Endothelial cell of umbilical vein (primary cell): ENCODE data around the gene COBLL1. TPM values are rescaled to one million over a fixed set of nuclear protein-coding genes. Genes with fewer than 3 reads are reported as not detected.
A peak's percentile ranks its signal among the peaks of the same experiment; 100 is the strongest.

Source experiments
- BruUV-seq: library from RNA; stranded (reverse); fragments of 400-500 nt; replicated peaks from 2 replicates; lab custom pipeline; 2021; lab: Mats Ljungman, UMichigan
- CTCF ChIA-PET: fragments of 300-600, 350-600 bp; sonication (Branson Sonifier 250); formaldehyde crosslinking; loops from one replicate; lab custom pipeline; 2021; ENCODE audit warnings: antibody characterized with exemption, inconsistent platforms; lab: Charles Lee
- POLR2A ChIA-PET: fragments of 300-600, 350-600 bp; sonication (Branson Sonifier 250); formaldehyde crosslinking; loops from one replicate; lab custom pipeline; 2021; ENCODE audit warnings: antibody characterized with exemption, inconsistent platforms; lab: Charles Lee
- DNase-seq: peaks from one replicate; pipeline ENCODE4 v3.0.0-alpha.2; 2011; ENCODE audit warnings: low read depth, low spot score
- FAIRE-seq: peaks from 2 replicates; lab custom pipeline; 2011; peaks lifted over from hg19 to GRCh38; lab: Jason Lieb, UNC
- H2AFZ ChIP-seq: 2 replicates; pipeline ENCODE4 v1.6.0; 2012; ENCODE audit warnings: low read depth, low read length, control low read depth, inconsistent platforms
- H3K27ac ChIP-seq: 2 replicates; pipeline ENCODE4 v1.5.1; 2011; ENCODE audit warnings: low read depth, mild to moderate bottlenecking, control low read depth, low read length, moderate library complexity; ENCODE audit not compliant: insufficient read depth
- H3K27me3 ChIP-seq, 2 experiments: 2 replicates each; pipeline versions ENCODE4 v1.6.0 to v1.6.1; 2011; ENCODE audit warnings: low read length in 2 of 2, mixed read lengths in 1 of 2; ENCODE audit not compliant: control insufficient read depth in 2 of 2, insufficient read depth in 2 of 2
- H3K36me3 ChIP-seq, 2 experiments: 2 replicates in 1 of 2; 3 replicates in 1 of 2; pipeline ENCODE4 v1.5.1; 2011; ENCODE audit warnings: low read length in 2 of 2, mild to moderate bottlenecking in 1 of 2, moderate library complexity in 1 of 2; ENCODE audit not compliant: control insufficient read depth in 2 of 2, insufficient read depth in 2 of 2; ENCODE audit errors: extremely low read depth in 1 of 2
- H3K4me1 ChIP-seq: 3 replicates; pipeline ENCODE4 v1.5.1; 2011; ENCODE audit warnings: mild to moderate bottlenecking, low read length; ENCODE audit not compliant: control insufficient read depth, insufficient read depth; ENCODE audit errors: extremely low read depth
- H3K4me2 ChIP-seq: 2 replicates; pipeline ENCODE4 v1.6.1; 2011; ENCODE audit warnings: low read length, control low read depth, mixed read lengths; ENCODE audit not compliant: insufficient read depth
- H3K4me3 ChIP-seq, 3 experiments: fragments of 200-600 bp in 1 of 3; sonication (generic), shearing (Covaris generic) in 1 of 3; replicated peaks in 1 of 3; 2 replicates each; pipeline ENCODE4 v1.5.1; 2011 to 2016; ENCODE audit warnings: control low read depth in 3 of 3, low read length in 3 of 3, mild to moderate bottlenecking in 2 of 3, inconsistent platforms in 1 of 3, low read depth in 1 of 3, moderate library complexity in 1 of 3; ENCODE audit not compliant: insufficient read depth in 1 of 3
- H3K79me2 ChIP-seq: 2 replicates; pipeline ENCODE4 v1.6.0; 2012; ENCODE audit warnings: low read length, inconsistent platforms; ENCODE audit not compliant: control insufficient read depth, insufficient read depth
- H3K9ac ChIP-seq: replicated peaks from 2 replicates; pipeline ENCODE3; 2011; ENCODE audit warnings: low read length, control low read depth; ENCODE audit not compliant: insufficient read depth; ENCODE audit errors: extremely low read depth
- H3K9me1 ChIP-seq: replicated peaks from 3 replicates; pipeline ENCODE4 v1.6.0; 2011; ENCODE audit warnings: mild to moderate bottlenecking, low read length; ENCODE audit not compliant: control insufficient read depth, insufficient read depth; ENCODE audit errors: extremely low read depth
- H3K9me3 ChIP-seq: replicated peaks from 2 replicates; pipeline ENCODE4 v1.5.1; 2012; ENCODE audit warnings: low read length, inconsistent platforms; ENCODE audit not compliant: control insufficient read depth, insufficient read depth
- H4K20me1 ChIP-seq: replicated peaks from 2 replicates; pipeline ENCODE3; 2011; ENCODE audit warnings: mild to moderate bottlenecking, low read length; ENCODE audit not compliant: control insufficient read depth, insufficient read depth; ENCODE audit errors: extremely low read depth
- CTCF ChIP-seq, 2 donors: IDR thresholded peaks; 1 replicate in 1 of 2; 2 replicates in 1 of 2; pipeline ENCODE4 v1.5.1; 2011; ENCODE audit warnings: low read length in 2 of 2, mild to moderate bottlenecking in 2 of 2, moderate library complexity in 2 of 2, control low read depth in 1 of 2, inconsistent platforms in 1 of 2, low read depth in 1 of 2; ENCODE audit not compliant: insufficient read depth in 1 of 2; ENCODE audit errors: extremely low read depth in 1 of 2
- EZH2 ChIP-seq: IDR thresholded peaks from 2 replicates; pipeline ENCODE4 v1.6.1; 2012; ENCODE audit warnings: borderline replicate concordance, low read depth, mild to moderate bottlenecking, moderate library complexity, low read length, inconsistent platforms; ENCODE audit not compliant: severe bottlenecking
- FOS ChIP-seq: IDR thresholded peaks from 2 replicates; pipeline ENCODE4 v1.6.1; 2011; ENCODE audit warnings: mild to moderate bottlenecking, low read length, moderate library complexity, borderline replicate concordance; ENCODE audit not compliant: insufficient read depth
- GATA2 ChIP-seq: IDR thresholded peaks from 2 replicates; pipeline ENCODE4 v1.7.0; 2011; ENCODE audit warnings: low read depth, mild to moderate bottlenecking, moderate library complexity, mixed read lengths, low read length; ENCODE audit not compliant: insufficient read length, insufficient read depth
- JUN ChIP-seq: IDR thresholded peaks from 2 replicates; pipeline ENCODE4 v1.6.1; 2011; ENCODE audit warnings: borderline replicate concordance, low read depth; ENCODE audit not compliant: insufficient read length, insufficient read depth
- MAX ChIP-seq: IDR thresholded peaks from 2 replicates; pipeline ENCODE4 v1.6.1; 2011; ENCODE audit not compliant: insufficient read depth, insufficient read length
- MYC ChIP-seq: IDR thresholded peaks from one replicate; pipeline ENCODE4 v1.6.1; 2011; ENCODE audit warnings: mild to moderate bottlenecking, low read depth, low read length
- POLR2A ChIP-seq: IDR thresholded peaks from 2 replicates; pipeline ENCODE4 v1.6.1; 2012; ENCODE audit warnings: low read depth, mild to moderate bottlenecking, control low read depth, low read length
- POLR2AphosphoS5 ChIP-seq: IDR thresholded peaks from 2 replicates; pipeline ENCODE4 v1.6.1; 2012; ENCODE audit warnings: low read depth, mild to moderate bottlenecking, control low read depth, low read length, moderate library complexity; ENCODE audit not compliant: insufficient read depth
- dilution Hi-C: fragments of 300-500 bp; cut with MboI; formaldehyde crosslinking; loops from one replicate; pipeline ENCODE4 v1.15.0; 2019; ENCODE audit warnings: low sequenced_read_pairs; ENCODE audit not compliant: extremely low pct_ligation_motif_present
- intact Hi-C: fragments of 100-400 bp; cut with micrococcal nuclease; formaldehyde crosslinking; loops from one replicate; pipeline ENCODE4 v1.10.0; 2022
- polyA plus RNA-seq, 4 experiments: library from polyadenylated mRNA; depleted of rRNA in 3 of 4; stranded (reverse) in 3 of 4; unstranded in 1 of 4; fragments of >200 nt; gene quantifications; 2 replicates each; pipeline versions ENCODE4 v1.2.1 to v1.2.3, GENCODE V29; 2011 to 2012; ENCODE audit warnings: missing spikeins in 1 of 4
- total RNA-seq: library from RNA; stranded (reverse); gene quantifications from 2 replicates; pipeline ENCODE4 v1.2.3, GENCODE V29; 2021

COBLL1 gene
- total and polyA plus RNA-seq, 2 donors (not counting 3 experiments of a cell fraction or from before 2014, with no cell fraction given), result 9.1 to 38.4 TPM

GRCh38 chr2:164706522-164706921 lies 135.1 kb downstream of the COBLL1 start:
- DNase-seq (peak; percentile 53), FAIRE-seq (peak; percentile 18)
- CTCF ChIA-PET, result interaction anchor here (1.0 kb wide), 1 partner anchor 14 kb away, joined by 3 read pairs; no protein-coding TSS in a partner anchor
- Histone ChIP-seq H3K9me1 (no peaks in the 10 kb centered on the region), H3K9ac (no peak overlapping the region), H3K27ac (no peak overlapping the region), H3K4me2 (no peak overlapping the region), H2AFZ (no peak overlapping the region), H3K36me3 (peaks cover 0 to 3% of the 10 kb centered on the region in 2 experiments), H3K79me2 (no peaks in the 10 kb centered on the region), H3K9me3 (no peaks in the 10 kb centered on the region), H3K27me3 (no peaks in the 10 kb centered on the region), H4K20me1 (no peaks in the 10 kb centered on the region), H3K4me1 (peaks cover 6% of the 10 kb centered on the region), H3K4me3 (no peak overlapping the region)
- dilution Hi-C loops, result no loop called here
- TF ChIP-seq JUN (peak; percentile 46), POLR2AphosphoS5 (peak; percentile 30), FOS (peak; percentile 87), MYC (no peak), MAX (no peak), GATA2 (peak; percentile 88), EZH2 (no peak), CTCF (IDR thresholded peaks at IDR 0.05; ENCODE audit: extremely low read depth in 1 of 2, insufficient read depth in 1 of 2, low read depth in 1 of 2, low read length in 2 of 2) (no peak), POLR2A (no peak)
- no TSS peak for BruUV-seq
- POLR2A ChIA-PET, result no interaction called here
- intact Hi-C loops, result no loop called here
